Caco-2 (cell line): ENCODE data around the gene FAM83E. TPM values are rescaled to one million over a fixed set of nuclear protein-coding genes. Genes with fewer than 3 reads are reported as not detected.

Experiments used
- BruUV-seq: library from RNA; stranded (reverse); fragments of 400-500 nt; replicated peaks from 2 replicates; lab custom pipeline; 2021; lab: Mats Ljungman, UMichigan
- CTCF ChIA-PET: fragments of 300-600 bp; sonication (Branson Sonifier 250); formaldehyde crosslinking; loops from one replicate; lab custom pipeline; 2022; ENCODE audit warnings: antibody characterized with exemption; lab: Charles Lee
- POLR2A ChIA-PET: fragments of 300-600 bp; sonication (Branson Sonifier 250); formaldehyde crosslinking; loops from one replicate; lab custom pipeline; 2022; ENCODE audit warnings: antibody characterized with exemption; lab: Charles Lee
- DNase-seq, 2 experiments: peaks; one replicate each; pipeline versions ENCODE4 v3.0.0 to v3.0.0-alpha.2; 2020 to 2022
- H3K27me3 ChIP-seq: replicated peaks from 2 replicates; pipeline ENCODE4 v1.6.0; 2011; ENCODE audit warnings: low read length; ENCODE audit not compliant: control insufficient read depth, insufficient read depth
- H3K36me3 ChIP-seq: 2 replicates; pipeline ENCODE4 v1.5.1; 2011; ENCODE audit warnings: low read length; ENCODE audit not compliant: control insufficient read depth, insufficient read depth
- H3K4me1 ChIP-seq: fragments of 250-450 bp; sonication (Bioruptor Pico); 2 replicates; pipeline ENCODE4 v1.5.1; 2020; ENCODE audit warnings: mild to moderate bottlenecking
- H3K4me3 ChIP-seq: 2 replicates; pipeline ENCODE4 v1.5.1; 2011; ENCODE audit warnings: low read depth, mild to moderate bottlenecking, control low read depth, low read length
- H3K9me3 ChIP-seq: fragments of 250-450 bp; sonication (Bioruptor Pico); 2 replicates; pipeline ENCODE4 v1.5.1; 2020; ENCODE audit warnings: mild to moderate bottlenecking, moderate library complexity
- H3K27ac Mint-ChIP-seq: one replicate; pipeline ENCODE4 v1.8.0; 2022; ENCODE audit warnings: mixed read lengths; ENCODE audit not compliant: unreplicated experiment
- H3K27me3 Mint-ChIP-seq: one replicate; pipeline ENCODE4 v1.8.0; 2022; ENCODE audit warnings: mixed read lengths; ENCODE audit not compliant: insufficient read depth, unreplicated experiment
- H3K36me3 Mint-ChIP-seq: one replicate; pipeline ENCODE4 v1.8.0; 2022; ENCODE audit warnings: mild to moderate bottlenecking, mixed read lengths; ENCODE audit not compliant: insufficient read depth, unreplicated experiment
- H3K4me1 Mint-ChIP-seq: one replicate; pipeline ENCODE4 v1.8.0; 2022; ENCODE audit warnings: low read depth, mixed read lengths; ENCODE audit not compliant: unreplicated experiment
- H3K4me3 Mint-ChIP-seq: one replicate; pipeline ENCODE4 v1.8.0; 2022; ENCODE audit warnings: mild to moderate bottlenecking, moderate library complexity, mixed read lengths; ENCODE audit not compliant: unreplicated experiment
- H3K9me3 Mint-ChIP-seq: one replicate; pipeline ENCODE4 v1.8.0; 2022; ENCODE audit warnings: mixed read lengths; ENCODE audit not compliant: unreplicated experiment
- CTCF ChIP-seq, 2 experiments: fragments of 200-600 bp in 1 of 2; IDR thresholded peaks; 1 replicate in 1 of 2; 2 replicates in 1 of 2; pipeline versions ENCODE4 v1.5.1 to v1.8.0; 2011 to 2022; ENCODE audit warnings: antibody characterized with exemption in 1 of 2, control low read depth in 1 of 2, inconsistent platforms in 1 of 2, low read depth in 1 of 2, low read length in 1 of 2, mild to moderate bottlenecking in 1 of 2, moderate library complexity in 1 of 2; ENCODE audit not compliant: insufficient read depth in 1 of 2, severe bottlenecking in 1 of 2, unreplicated experiment in 1 of 2
- intact Hi-C: fragments of 100-400 bp; cut with micrococcal nuclease; formaldehyde crosslinking; loops from one replicate; pipeline ENCODE4 v1.10.0; 2022; ENCODE audit not compliant: unreplicated experiment
- total RNA-seq: library from RNA; stranded (reverse); gene quantifications from 2 replicates; pipeline ENCODE4 v1.2.3, GENCODE V29; 2022

Gene FAM83E
- total RNA-seq, 1 experiment from 2014 or later: 6.8 TPM

- Histone ChIP-seq H3K36me3 (peaks cover 13% of the 10 kb centered on the region), H3K27me3 (no peaks in the 10 kb centered on the region), H3K4me1 (peaks cover 33% of the 10 kb centered on the region), H3K9me3 (no peaks in the 10 kb centered on the region), H3K4me3 (no peak overlapping the region)
- Mint-ChIP-seq H3K4me1 (peaks cover 31% of the 10 kb centered on the region), H3K4me3 (peak overlapping the region; percentile 96), H3K27me3 (no peaks in the 10 kb centered on the region), H3K9me3 (no peaks in the 10 kb centered on the region), H3K36me3 (peaks cover 94% of the 10 kb centered on the region), H3K27ac (peak overlapping the region; percentile 98)
- ChIA-PET POLR2A (no interaction called here), CTCF (no interaction called here)
- BruUV-seq: no TSS peak
- no peak for DNase-seq
- no peak for TF ChIP-seq CTCF (IDR thresholded peaks at IDR 0.05; ENCODE audit: insufficient read depth in 1 of 2, low read depth in 1 of 2, low read length in 1 of 2, severe bottlenecking in 1 of 2, unreplicated experiment in 1 of 2)
- intact Hi-C loops: no loop called here
Measured at GRCh38 chr19:48615231-48616040, 560 bp upstream of the FAM83E start.

- Histone ChIP-seq H3K4me1 (peaks cover 25% of the 10 kb centered on the region), H3K9me3 (no peaks in the 10 kb centered on the region), H3K27me3 (no peaks in the 10 kb centered on the region), H3K4me3 (no peak overlapping the region), H3K36me3 (peaks cover 13% of the 10 kb centered on the region)
- peak overlapping the region; percentile 50 for H3K4me3 Mint-ChIP-seq
- no peak for TF ChIP-seq CTCF (IDR thresholded peaks at IDR 0.05; ENCODE audit: insufficient read depth in 1 of 2, low read depth in 1 of 2, low read length in 1 of 2, severe bottlenecking in 1 of 2, unreplicated experiment in 1 of 2)
- H3K27me3 Mint-ChIP-seq: no peaks in the 10 kb centered on the region
- POLR2A ChIA-PET: no interaction called here
- BruUV-seq: no TSS peak
- peak overlapping the region; percentile 98 for H3K27ac Mint-ChIP-seq
- intact Hi-C loops: no loop called here
- DNase-seq: no peak
- H3K36me3 Mint-ChIP-seq: peaks cover 92% of the 10 kb centered on the region
- H3K4me1 Mint-ChIP-seq: peaks cover 19% of the 10 kb centered on the region
- H3K9me3 Mint-ChIP-seq: no peaks in the 10 kb centered on the region
- CTCF ChIA-PET: interaction anchor here (0.5 to 0.9 kb wide), 2 partner anchors 30 to 350 kb away, joined by 3 read pairs; no protein-coding TSS in a partner anchor
Measured at GRCh38 chr19:48613852-48614435, 932 bp downstream of the FAM83E start.

- H3K9me3 Mint-ChIP-seq: no peaks in the 10 kb centered on the region
- Histone ChIP-seq H3K36me3 (peaks cover 13% of the 10 kb centered on the region), H3K27me3 (no peaks in the 10 kb centered on the region), H3K9me3 (no peaks in the 10 kb centered on the region), H3K4me3 (no peak overlapping the region), H3K4me1 (peaks cover 25% of the 10 kb centered on the region)
- DNase-seq: no peak
- no peak for TF ChIP-seq CTCF (IDR thresholded peaks at IDR 0.05; ENCODE audit: insufficient read depth in 1 of 2, low read depth in 1 of 2, low read length in 1 of 2, severe bottlenecking in 1 of 2, unreplicated experiment in 1 of 2)
- H3K4me3 Mint-ChIP-seq: peak overlapping the region; percentile 50
- ChIA-PET POLR2A (no interaction called here), CTCF (interaction anchor here (0.5 kb wide), 1 partner anchor 350 kb away, joined by 3 read pairs; no protein-coding TSS in a partner anchor)
- peak overlapping the region; percentile 98 for H3K27ac Mint-ChIP-seq
- no TSS peak for BruUV-seq
- intact Hi-C loops: no loop called here
- H3K4me1 Mint-ChIP-seq: peaks cover 23% of the 10 kb centered on the region
- no peaks in the 10 kb centered on the region for H3K27me3 Mint-ChIP-seq
- H3K36me3 Mint-ChIP-seq: peaks cover 88% of the 10 kb centered on the region
Measured at GRCh38 chr19:48613024-48613851, 1.6 kb downstream of the FAM83E start.
